ENCODE data around the gene PTF1A. TPM values are rescaled to one million over a fixed set of nuclear protein-coding genes. Genes with fewer than 3 reads are reported as not detected.
"Not testable (repeated sequence)": the region's sequence is repeated elsewhere in the genome, so short reads cannot be mapped to it uniquely, and the experiment has no call there.

Gene PTF1A
- total RNA-seq, 1 donor from 2014 or later = not detected

DNA sequence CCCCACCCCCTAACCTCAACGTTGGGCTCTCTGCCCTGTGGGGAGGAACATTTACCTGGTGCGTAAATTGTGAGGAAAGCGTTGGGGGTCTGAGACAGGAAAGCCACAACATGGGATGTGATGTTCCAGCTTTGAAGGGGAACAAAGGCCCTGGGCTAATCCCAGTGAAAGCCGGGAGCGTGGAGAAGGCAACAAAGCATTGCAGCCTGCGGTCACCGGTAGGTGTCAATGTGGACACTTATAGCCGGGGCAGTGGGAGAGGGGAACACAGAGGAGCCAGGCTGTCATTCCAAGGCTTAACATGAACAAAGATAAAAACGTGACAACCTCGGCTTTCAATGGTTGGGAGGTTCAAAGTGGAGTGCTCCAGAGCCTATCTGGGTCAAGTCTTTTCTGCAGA is 12.7 kb downstream of the PTF1A start:
- DNase-seq (ENCODE audit: low read depth) = no peak

DNA sequence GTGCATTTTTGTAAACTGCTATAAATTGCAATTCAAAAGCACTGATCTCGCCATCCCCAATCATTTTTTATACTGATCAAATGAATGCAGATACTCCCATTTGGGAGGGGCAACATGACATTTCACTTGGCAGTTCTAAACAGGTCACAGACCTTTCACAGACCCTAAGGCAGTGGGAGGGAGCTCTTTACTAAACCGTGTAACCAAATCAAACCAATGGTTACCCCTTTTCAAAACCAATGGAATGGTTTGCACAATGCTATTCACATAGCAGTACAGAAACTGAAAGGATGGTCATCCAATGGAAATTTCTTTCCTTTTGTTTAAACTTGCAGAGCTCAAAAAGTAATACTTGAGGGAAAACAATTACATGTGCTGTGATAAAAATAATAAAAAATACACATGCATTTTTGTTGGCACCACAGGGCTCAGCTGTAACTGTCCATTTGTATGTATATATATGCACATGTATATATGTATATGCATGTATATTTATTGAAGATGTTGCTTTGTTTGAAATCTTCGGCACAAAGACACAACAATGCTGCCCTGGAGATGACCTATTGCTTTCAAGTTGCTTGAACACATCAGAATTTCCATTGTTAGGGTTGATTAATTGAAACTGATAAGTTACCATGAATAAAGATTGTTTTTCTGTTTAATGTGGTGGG is 14.0 kb downstream of the PTF1A start:
- DNase-seq (ENCODE audit: low read depth) = no peak

DNA sequence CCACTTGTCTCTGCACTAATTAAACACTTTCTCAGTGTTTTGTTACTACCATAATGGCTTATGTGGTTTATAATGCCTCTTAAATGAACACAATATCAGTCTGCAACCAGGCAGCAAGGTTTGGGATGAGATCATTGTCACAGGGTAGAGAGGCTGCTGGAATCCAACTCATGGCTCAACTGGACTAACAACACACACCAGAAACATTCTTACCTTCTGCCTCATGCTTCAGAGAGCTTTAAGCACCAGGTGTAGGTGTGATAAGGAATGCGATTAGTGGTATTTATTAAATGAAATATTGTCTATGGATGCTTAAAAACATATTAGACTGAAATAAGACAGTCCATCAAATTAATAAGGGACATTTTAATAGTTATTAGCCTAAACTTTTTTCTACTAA is 25.4 kb downstream of the PTF1A start:
- no peak for DNase-seq (ENCODE audit: low read depth)

DNA sequence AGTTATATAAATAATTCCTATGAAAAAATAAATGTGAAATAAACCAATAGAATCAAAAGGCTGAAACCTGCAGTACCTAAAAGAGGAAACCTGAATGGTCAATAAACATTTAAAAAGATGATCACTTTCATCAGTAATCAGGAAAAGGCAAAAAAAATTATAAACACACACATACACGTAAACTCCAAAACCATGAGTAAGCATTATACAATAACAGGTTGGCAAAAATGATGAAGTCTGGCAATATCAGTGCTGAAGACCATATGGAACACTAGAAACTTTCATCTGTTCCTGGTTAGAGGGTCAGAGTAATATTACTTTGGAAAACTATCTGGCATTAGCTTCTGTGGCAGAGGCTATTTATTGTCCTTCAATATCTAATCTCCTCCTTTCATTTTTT is 38.5 kb downstream of the PTF1A start:
- no peak for DNase-seq (ENCODE audit: low read depth)

DNA sequence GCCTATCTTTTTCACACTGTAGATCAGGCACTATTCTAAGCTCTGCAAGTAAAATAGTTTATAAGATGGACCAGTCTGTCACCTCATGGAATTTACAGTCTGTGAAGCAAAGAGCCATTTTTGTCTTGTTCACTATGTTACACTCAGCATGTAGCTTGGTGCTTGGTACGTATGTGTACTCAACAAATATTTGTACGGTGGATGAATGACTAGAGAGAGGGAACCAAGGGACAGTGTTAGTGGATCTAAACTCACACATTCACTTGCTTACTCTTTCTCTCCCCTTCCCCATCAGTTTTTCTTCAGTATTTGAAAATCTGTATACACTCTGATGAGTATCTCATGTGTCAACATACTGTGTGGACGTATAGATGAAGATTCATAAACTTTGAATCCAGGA is 45.9 kb downstream of the PTF1A start:
- no peak for DNase-seq (ENCODE audit: low read depth)

DNA sequence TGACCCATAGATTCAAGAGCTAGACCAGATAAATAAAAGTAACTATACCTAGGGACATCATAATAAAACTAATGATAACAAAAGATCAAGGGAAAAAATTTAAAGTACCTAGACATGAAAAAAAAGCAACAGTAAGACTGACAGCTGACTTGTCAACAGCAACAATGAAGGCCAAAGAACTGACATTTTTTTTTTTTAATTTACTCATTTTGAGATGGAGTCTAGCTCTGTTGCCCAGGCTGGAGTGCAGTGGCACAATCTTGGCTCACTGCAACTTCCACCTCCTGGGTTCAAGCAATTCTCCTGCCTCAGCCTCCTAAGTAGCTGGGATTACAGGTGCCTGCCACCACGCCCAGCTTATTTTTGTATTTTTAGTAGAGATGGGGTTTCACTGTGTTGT is 49.7 kb downstream of the PTF1A start:
- not testable (repeated sequence) for DNase-seq (ENCODE audit: low read depth)

Other genes starting within 250 kb of the PTF1A start
- 9.2 and 10.0 TPM in 2 replicates for gene MSRB2, start 96.7 kb upstream of the PTF1A start, total RNA-seq
- 0.35 and 0.55 TPM in 2 replicates for gene C10orf67, start 152.5 kb downstream of the PTF1A start, total RNA-seq
- gene OTUD1, start 246.8 kb downstream of the PTF1A start, total RNA-seq = 13.0 and 19.9 TPM in 2 replicates

Data from renal cortical epithelial cell (primary cell).